Osteocyte (in vitro differentiated cells): ENCODE measurements around the gene TOP1. TPM values are rescaled to one million over a fixed set of nuclear protein-coding genes. Genes with fewer than 3 reads are reported as not detected.

Source experiments
- DNase-seq: peaks from one replicate; pipeline ENCODE4 v3.0.0; 2021; ENCODE audit warnings: mixed read lengths; ENCODE audit not compliant: unreplicated experiment; ENCODE audit errors: extremely low spot score
- H3K27ac Mint-ChIP-seq: one replicate; pipeline ENCODE4 v1.8.0; 2021; ENCODE audit warnings: mild to moderate bottlenecking, mixed read lengths; ENCODE audit not compliant: unreplicated experiment
- H3K27me3 Mint-ChIP-seq: one replicate; pipeline ENCODE4 v1.8.0; 2021; ENCODE audit warnings: mixed read lengths; ENCODE audit not compliant: unreplicated experiment
- H3K36me3 Mint-ChIP-seq: one replicate; pipeline ENCODE4 v1.8.0; 2021; ENCODE audit warnings: mixed read lengths; ENCODE audit not compliant: unreplicated experiment
- H3K4me1 Mint-ChIP-seq: one replicate; pipeline ENCODE4 v1.8.0; 2021; ENCODE audit warnings: mixed read lengths; ENCODE audit not compliant: unreplicated experiment
- H3K4me3 Mint-ChIP-seq: one replicate; pipeline ENCODE4 v1.8.0; 2021; ENCODE audit warnings: mild to moderate bottlenecking, moderate library complexity, mixed read lengths; ENCODE audit not compliant: unreplicated experiment
- H3K9me3 Mint-ChIP-seq: one replicate; pipeline ENCODE4 v1.8.0; 2021; ENCODE audit warnings: mixed read lengths; ENCODE audit not compliant: unreplicated experiment
- CTCF ChIP-seq: fragments of 200-600 bp; sonication (generic); IDR thresholded peaks from 2 replicates; pipeline ENCODE4 v1.5.0; 2021; ENCODE audit warnings: antibody characterized with exemption, mild to moderate bottlenecking, moderate library complexity
- total RNA-seq: library from RNA; stranded (reverse); gene quantifications from 2 replicates; pipeline ENCODE4 v1.2.1, GENCODE V29; 2021

The TOP1 gene
- total RNA-seq, 1 donor from 2014 or later = 51.1 TPM

GRCh38 chr20:41139227-41140093 is 110.8 kb downstream of the TOP1 start:
- Mint-ChIP-seq H3K9me3 (no peaks in the 10 kb centered on the region), H3K27me3 (no peaks in the 10 kb centered on the region), H3K4me1 (peaks cover 62% of the 10 kb centered on the region), H3K36me3 (peaks cover 3% of the 10 kb centered on the region), H3K4me3 (peak overlapping the region; percentile 89), H3K27ac (peak overlapping the region; percentile 90)
- TF ChIP-seq CTCF = no peak
- no peak for DNase-seq

- Mint-ChIP-seq H3K9me3 (no peaks in the 10 kb centered on the region), H3K4me3 (peak overlapping the region; percentile 7), H3K27ac (peak overlapping the region; percentile 82), H3K27me3 (no peaks in the 10 kb centered on the region), H3K4me1 (peaks cover 61% of the 10 kb centered on the region), H3K36me3 (peaks cover 7% of the 10 kb centered on the region)
- no peak for DNase-seq
- TF ChIP-seq CTCF = no peak
Observed at GRCh38 chr20:41140226-41141133, 111.9 kb downstream of the TOP1 start.

GRCh38 chr20:41141153-41141815 is 112.7 kb downstream of the TOP1 start:
- Mint-ChIP-seq H3K36me3 (peaks cover 7% of the 10 kb centered on the region), H3K27me3 (no peaks in the 10 kb centered on the region), H3K9me3 (no peaks in the 10 kb centered on the region), H3K27ac (peak overlapping the region; percentile 82), H3K4me1 (peaks cover 55% of the 10 kb centered on the region), H3K4me3 (peak overlapping the region; percentile 20)
- no peak for TF ChIP-seq CTCF
- no peak for DNase-seq

- Mint-ChIP-seq H3K27me3 (no peaks in the 10 kb centered on the region), H3K4me1 (peaks cover 57% of the 10 kb centered on the region), H3K9me3 (no peaks in the 10 kb centered on the region), H3K27ac (peak overlapping the region; percentile 19), H3K36me3 (peaks cover 10% of the 10 kb centered on the region), H3K4me3 (no peak overlapping the region)
- no peak for TF ChIP-seq CTCF
- no peak for DNase-seq
Observed at GRCh38 chr20:41142245-41142644, 113.6 kb downstream of the TOP1 start.
